ENCODE data around the gene ISM2. TPM values are rescaled to one million over a fixed set of nuclear protein-coding genes. Genes with fewer than 3 reads are reported as not detected.

Gene ISM2
- total RNA-seq, 1 donor from 2014 or later = 0.39 TPM

- no peak for FAIRE-seq
- Mint-ChIP-seq H3K27me3 (ENCODE audit: low read depth, unreplicated experiment) (no peaks in the 10 kb centered on the region), H3K27ac (ENCODE audit: unreplicated experiment) (no peak overlapping the region), H3K4me3 (ENCODE audit: unreplicated experiment) (no peak overlapping the region), H3K9me3 (ENCODE audit: unreplicated experiment) (no peaks in the 10 kb centered on the region), H3K4me1 (ENCODE audit: low read depth, unreplicated experiment) (peaks cover 21% of the 10 kb centered on the region), H3K36me3 (ENCODE audit: low read depth, unreplicated experiment) (peaks cover 15% of the 10 kb centered on the region)
- H3K36me3 ChIP-seq (ENCODE audit: insufficient read depth, low read length) = peaks cover 13% of the 10 kb centered on the region
- peaks cover 24% of the 10 kb centered on the region for H4K20me1 ChIP-seq (ENCODE audit: insufficient read depth, low read length)
- no peaks in the 10 kb centered on the region for H3K79me2 ChIP-seq (ENCODE audit: insufficient read depth, low read length)
- no peak overlapping the region for H3K9ac ChIP-seq (ENCODE audit: low read length)
- DNase-seq (ENCODE audit: low read depth) = no peak
- no peak overlapping the region for H3K27ac ChIP-seq (ENCODE audit: low read depth, low read length)
- no peak overlapping the region for H3K4me2 ChIP-seq (ENCODE audit: low read length)
- no peak overlapping the region for H3K4me3 ChIP-seq (ENCODE audit: insufficient read depth, low read depth, low read length)
- H3K9me3 ChIP-seq (ENCODE audit: insufficient read depth, low read depth, low read length) = no peaks in the 10 kb centered on the region
- peaks cover 10% of the 10 kb centered on the region for H3K4me1 ChIP-seq (ENCODE audit: insufficient read depth, low read length)
- H3K27me3 ChIP-seq (ENCODE audit: insufficient read depth, low read length) = no peaks in the 10 kb centered on the region
- TF ChIP-seq EZH2 (IDR thresholded peaks at IDR 0.05; ENCODE audit: insufficient read depth, low read length) (no peak), CTCF (IDR thresholded peaks at IDR 0.05; ENCODE audit: insufficient read depth, low read depth, low read length) (no peak)
- no peak overlapping the region for H2AFZ ChIP-seq (ENCODE audit: low read depth, low read length)
Observed at GRCh38 chr14:77544571-77544970, 46.0 kb upstream of the ISM2 start.

GRCh38 chr14:77543637-77544334 lies 45.2 kb upstream of the ISM2 start:
- Mint-ChIP-seq H3K27me3 (ENCODE audit: low read depth, unreplicated experiment) (no peaks in the 10 kb centered on the region), H3K9me3 (ENCODE audit: unreplicated experiment) (no peaks in the 10 kb centered on the region)
- FAIRE-seq = no peak

More at GRCh38 chr14:77543637-77544334, 45.2 kb upstream of the ISM2 start:
- no peaks in the 10 kb centered on the region for H3K9me3 ChIP-seq (ENCODE audit: insufficient read depth, low read depth, low read length)
- H3K79me2 ChIP-seq (ENCODE audit: insufficient read depth, low read length) = no peaks in the 10 kb centered on the region
- no peaks in the 10 kb centered on the region for H3K27me3 ChIP-seq (ENCODE audit: insufficient read depth, low read length)
- H2AFZ ChIP-seq (ENCODE audit: low read depth, low read length) = no peak overlapping the region
- DNase-seq (ENCODE audit: low read depth) = peak; percentile 30
- no peak overlapping the region for H3K27ac ChIP-seq (ENCODE audit: low read depth, low read length)
- Mint-ChIP-seq H3K27ac (ENCODE audit: unreplicated experiment) (no peak overlapping the region), H3K36me3 (ENCODE audit: low read depth, unreplicated experiment) (peaks cover 12% of the 10 kb centered on the region), H3K4me1 (ENCODE audit: low read depth, unreplicated experiment) (peaks cover 16% of the 10 kb centered on the region), H3K4me3 (ENCODE audit: unreplicated experiment) (no peak overlapping the region)
- H3K4me3 ChIP-seq (ENCODE audit: insufficient read depth, low read depth, low read length) = no peak overlapping the region
- peaks cover 17% of the 10 kb centered on the region for H4K20me1 ChIP-seq (ENCODE audit: insufficient read depth, low read length)
- H3K4me2 ChIP-seq (ENCODE audit: low read length) = no peak overlapping the region
- TF ChIP-seq EZH2 (IDR thresholded peaks at IDR 0.05; ENCODE audit: insufficient read depth, low read length) (no peak), CTCF (IDR thresholded peaks at IDR 0.05; ENCODE audit: insufficient read depth, low read depth, low read length) (no peak)
- no peak overlapping the region for H3K9ac ChIP-seq (ENCODE audit: low read length)
- H3K4me1 ChIP-seq (ENCODE audit: insufficient read depth, low read length) = peaks cover 10% of the 10 kb centered on the region
- peaks cover 12% of the 10 kb centered on the region for H3K36me3 ChIP-seq (ENCODE audit: insufficient read depth, low read length)

All from astrocyte (in vitro differentiated cells and primary cell).